Astrocyte (in vitro differentiated cells and primary cell): ENCODE measurements around the gene SIRT5.

Experiments
- CTCF ChIP-seq: IDR thresholded peaks from 2 replicates; pipeline ENCODE4 v1.5.1; 2011; ENCODE audit warnings: low read depth, mild to moderate bottlenecking, inconsistent platforms, low read length, moderate library complexity; ENCODE audit not compliant: insufficient read depth
- EZH2 ChIP-seq: IDR thresholded peaks from 2 replicates; pipeline ENCODE4 v1.6.1; 2012; ENCODE audit warnings: mild to moderate bottlenecking, low read length, inconsistent platforms; ENCODE audit not compliant: insufficient read depth

DNA sequence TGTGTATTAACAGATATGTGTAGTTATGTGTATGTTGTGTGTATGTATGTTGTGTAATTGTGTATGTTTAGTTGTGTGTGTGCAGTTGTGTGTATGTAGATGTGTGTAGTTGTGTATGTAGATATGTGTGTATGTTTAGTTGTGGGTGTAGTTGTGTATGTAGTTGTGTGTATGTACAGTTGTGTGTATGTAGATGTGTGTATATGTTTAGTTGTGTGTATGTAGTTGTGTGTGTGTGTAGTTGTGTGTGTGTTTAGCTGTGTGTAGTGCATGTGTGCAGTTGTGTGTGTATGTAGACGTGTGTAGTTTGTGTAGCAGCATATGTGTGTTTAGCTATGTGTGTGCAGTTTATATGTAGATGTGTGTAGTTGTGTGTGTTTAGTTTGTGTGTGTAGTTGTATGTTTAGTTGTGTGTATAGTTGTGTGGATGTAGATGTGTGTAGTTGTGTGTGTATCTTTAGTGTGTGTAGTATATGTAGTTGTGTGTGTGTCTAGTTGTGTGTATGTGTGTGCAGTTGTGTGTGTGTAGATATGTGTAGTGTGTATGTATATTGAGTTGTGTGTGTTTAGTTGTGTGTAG lies 16.3 kb downstream of the SIRT5 start:
- TF ChIP-seq EZH2 = no peak
- no peak for TF ChIP-seq CTCF
